MCF 10A (cell line): ENCODE measurements around the gene FIBIN. TPM values are rescaled to one million over a fixed set of nuclear protein-coding genes. Genes with fewer than 3 reads are reported as not detected.
A peak's percentile ranks its signal among the peaks of the same experiment; 100 is the strongest.

ENCODE experiments used
- Bru-seq: library from RNA; stranded (reverse); fragments of 400-500 nt; gene quantifications from one replicate; lab custom pipeline; 2021; lab: Mats Ljungman, UMichigan
- BruChase-seq, 2 experiments: library from RNA; stranded (reverse); fragments of 400-500 nt; gene quantifications; one replicate each; lab custom pipeline; 2021; lab: Mats Ljungman, UMichigan
- BruUV-seq: library from RNA; stranded (reverse); fragments of 400-500 nt; replicated peaks from 2 replicates; lab custom pipeline; 2021; lab: Mats Ljungman, UMichigan
- CTCF ChIA-PET: fragments of 300-600 bp; sonication (Branson Sonifier 250); formaldehyde crosslinking; extraction: SDS; loops from one replicate; lab custom pipeline; 2021; ENCODE audit warnings: antibody characterized with exemption, inconsistent platforms; lab: Yijun Ruan, JAX
- POLR2A ChIA-PET: fragments of 300-600, 350-650 bp; sonication (Branson Sonifier 250); formaldehyde crosslinking; extraction: SDS; loops from one replicate; lab custom pipeline; 2020; ENCODE audit warnings: antibody characterized with exemption, inconsistent platforms; lab: Yijun Ruan, JAX
- DNase-seq: peaks from one replicate; pipeline ENCODE4 v3.0.0-alpha.2; 2018; ENCODE audit not compliant: unreplicated experiment
- H3K27ac Mint-ChIP-seq: one replicate; pipeline ENCODE4 v1.8.0; 2022; ENCODE audit warnings: mild to moderate bottlenecking, low read depth, mixed read lengths; ENCODE audit not compliant: unreplicated experiment
- H3K27me3 Mint-ChIP-seq: one replicate; pipeline ENCODE4 v1.8.0; 2022; ENCODE audit warnings: mixed read lengths; ENCODE audit not compliant: insufficient read depth, unreplicated experiment
- H3K36me3 Mint-ChIP-seq: one replicate; pipeline ENCODE4 v1.8.0; 2022; ENCODE audit warnings: mild to moderate bottlenecking, moderate library complexity, mixed read lengths; ENCODE audit not compliant: insufficient read depth, unreplicated experiment
- H3K4me1 Mint-ChIP-seq: one replicate; pipeline ENCODE4 v1.8.0; 2022; ENCODE audit warnings: mixed read lengths; ENCODE audit not compliant: insufficient read depth, unreplicated experiment
- H3K4me3 Mint-ChIP-seq: one replicate; pipeline ENCODE4 v1.8.0; 2022; ENCODE audit warnings: mild to moderate bottlenecking, moderate library complexity, mixed read lengths; ENCODE audit not compliant: unreplicated experiment
- H3K9me3 Mint-ChIP-seq: one replicate; pipeline ENCODE4 v1.8.0; 2022; ENCODE audit warnings: mixed read lengths; ENCODE audit not compliant: unreplicated experiment
- intact Hi-C: fragments of 100-400 bp; cut with micrococcal nuclease; formaldehyde crosslinking; loops from 2 replicates; pipeline ENCODE4 v1.14.1; 2022
- long read RNA-seq: library from polyadenylated mRNA; stranded (forward); transcript quantifications from one replicate; pipeline ENCODE4 v2.0.0, GENCODE V29; 2022
- total RNA-seq: library from RNA; stranded (reverse); gene quantifications from 2 replicates; pipeline ENCODE4 v1.2.3, GENCODE V29; 2022
- TF ChIP-seq, protein P1 (sequence below): fragments of 200-600 bp; IDR thresholded peaks from one replicate; pipeline ENCODE4 v1.8.0; 2022; ENCODE audit warnings: antibody characterized with exemption, mild to moderate bottlenecking; ENCODE audit not compliant: unreplicated experiment

Gene FIBIN
- 5.0 and 12.5 TPM in 2 replicates for total RNA-seq
- Bru-seq, nascent RNA = percentile 66 among the genes with signal in this experiment
- percentile 91 among the genes with signal in this experiment for BruChase-seq, experiment 1, labeled RNA remaining after a 6-hour chase
- BruChase-seq, experiment 2, labeled RNA remaining after a 2-hour chase = percentile 92 among the genes with signal in this experiment
- long read RNA-seq, transcript FIBIN-201 (1 exons, 1,938 nt) = major isoform, 9 of 9 reads
- long read RNA-seq, partial matches to known transcripts = 0 of 9 reads
- long read RNA-seq, other reads (novel, unspliced or antisense) = 0 of 9 reads

DNA sequence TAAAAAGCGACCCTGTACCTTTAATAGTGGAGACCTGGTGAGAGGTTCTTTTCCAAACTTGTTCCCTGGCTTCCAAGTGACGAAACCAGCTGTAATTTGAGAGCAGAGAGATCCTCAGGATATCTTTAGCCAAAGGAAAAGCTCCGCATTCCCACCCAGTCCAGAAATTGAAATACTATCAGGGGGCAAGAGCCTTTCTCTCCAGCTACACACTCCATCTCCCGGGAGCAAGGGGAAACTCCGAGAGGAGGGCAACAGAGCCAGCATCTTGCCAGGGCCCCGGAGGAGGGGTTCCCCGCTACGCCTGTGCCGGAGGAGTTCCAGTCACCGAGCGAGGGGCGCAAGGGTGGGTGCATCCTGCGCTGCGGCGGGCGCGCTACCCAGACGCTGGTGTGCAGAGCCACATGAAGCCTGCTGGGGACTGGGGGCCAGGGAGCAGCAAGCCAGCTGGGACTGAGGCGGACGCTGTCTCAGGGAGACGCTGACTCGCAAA lies at the start of gene FIBIN:
FIBIN (plus strand) TSS at position 148 of the 493 bp plus-strand sequence. CDS start 415 bp downstream, outside the sequence.
- DNase-seq = peak; percentile 78
- ChIA-PET POLR2A (interaction anchor here (0.6 to 3.3 kb wide), 12 partner anchors 16 to 320 kb away, joined by 3 to 22 read pairs (median 6); partner anchors contain the start of gene BBOX1), CTCF (interaction anchor here (0.7 to 1.5 kb wide), 5 partner anchors 35 to 164 kb away, joined by 3 to 6 read pairs (median 3); no protein-coding TSS in a partner anchor)
- TF ChIP-seq, protein P1, sequence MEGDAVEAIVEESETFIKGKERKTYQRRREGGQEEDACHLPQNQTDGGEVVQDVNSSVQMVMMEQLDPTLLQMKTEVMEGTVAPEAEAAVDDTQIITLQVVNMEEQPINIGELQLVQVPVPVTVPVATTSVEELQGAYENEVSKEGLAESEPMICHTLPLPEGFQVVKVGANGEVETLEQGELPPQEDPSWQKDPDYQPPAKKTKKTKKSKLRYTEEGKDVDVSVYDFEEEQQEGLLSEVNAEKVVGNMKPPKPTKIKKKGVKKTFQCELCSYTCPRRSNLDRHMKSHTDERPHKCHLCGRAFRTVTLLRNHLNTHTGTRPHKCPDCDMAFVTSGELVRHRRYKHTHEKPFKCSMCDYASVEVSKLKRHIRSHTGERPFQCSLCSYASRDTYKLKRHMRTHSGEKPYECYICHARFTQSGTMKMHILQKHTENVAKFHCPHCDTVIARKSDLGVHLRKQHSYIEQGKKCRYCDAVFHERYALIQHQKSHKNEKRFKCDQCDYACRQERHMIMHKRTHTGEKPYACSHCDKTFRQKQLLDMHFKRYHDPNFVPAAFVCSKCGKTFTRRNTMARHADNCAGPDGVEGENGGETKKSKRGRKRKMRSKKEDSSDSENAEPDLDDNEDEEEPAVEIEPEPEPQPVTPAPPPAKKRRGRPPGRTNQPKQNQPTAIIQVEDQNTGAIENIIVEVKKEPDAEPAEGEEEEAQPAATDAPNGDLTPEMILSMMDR = no peak
- peaks cover 42% of the 10 kb centered on the region for H3K4me1 Mint-ChIP-seq
- BruUV-seq = no TSS peak
- no peaks in the 10 kb centered on the region for H3K27me3 Mint-ChIP-seq
- peak within 1 kb of the TSS; percentile 73 for H3K27ac Mint-ChIP-seq
- peak within 1 kb of the TSS; percentile 77 for H3K4me3 Mint-ChIP-seq
- intact Hi-C loops = loop anchor here (1.0 to 10.0 kb wide), 4 partner anchors 46 to 239 kb away; no protein-coding TSS in a partner anchor
- H3K9me3 Mint-ChIP-seq = no peaks in the 10 kb centered on the region
- no peaks in the 10 kb centered on the region for H3K36me3 Mint-ChIP-seq

GRCh38 chr11:26944866-26945664 lies 48.8 kb upstream of the FIBIN start:
- POLR2A ChIA-PET = interaction anchor here (0.8 to 3.9 kb wide), 5 partner anchors 11 to 143 kb away, joined by 3 to 16 read pairs (median 3); no protein-coding TSS in a partner anchor
- intact Hi-C loops = loop anchor here (10.0 kb wide), 1 partner anchor 190 kb away; no protein-coding TSS in a partner anchor
- BruUV-seq = no TSS peak
- no peaks in the 10 kb centered on the region for H3K9me3 Mint-ChIP-seq
- TF ChIP-seq, protein P1 = no peak
- DNase-seq = no peak
- H3K27me3 Mint-ChIP-seq = no peaks in the 10 kb centered on the region
- no peak overlapping the region for H3K4me3 Mint-ChIP-seq
- peak overlapping the region; percentile 81 for H3K27ac Mint-ChIP-seq
- H3K36me3 Mint-ChIP-seq = no peaks in the 10 kb centered on the region
- CTCF ChIA-PET = interaction anchor here (1.2 kb wide), 1 partner anchor 38 kb away, joined by 3 read pairs; no protein-coding TSS in a partner anchor
- H3K4me1 Mint-ChIP-seq = peaks cover 44% of the 10 kb centered on the region

DNA sequence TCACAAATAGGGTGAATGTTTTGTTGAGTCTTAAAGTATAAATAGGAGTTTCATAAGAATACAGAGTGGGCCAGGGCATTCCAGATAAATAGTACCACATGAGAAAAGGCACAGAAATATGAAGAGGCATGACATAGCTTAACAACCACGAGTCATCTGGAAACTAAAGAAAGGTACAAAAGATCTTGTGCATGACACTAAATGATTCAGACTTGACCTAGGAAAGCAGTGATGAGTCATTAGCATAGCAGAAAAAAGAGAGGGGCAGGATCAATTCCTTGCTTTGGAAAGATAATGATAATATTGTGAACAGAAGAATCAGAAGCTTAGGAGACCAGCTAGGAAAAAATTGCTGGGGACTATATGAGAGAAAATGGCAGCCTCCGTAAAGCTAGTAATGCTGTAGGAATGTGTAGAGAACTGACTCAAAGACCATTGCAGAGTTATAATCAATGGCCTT lies 47.6 kb upstream of the FIBIN start:
- Mint-ChIP-seq H3K9me3 (no peaks in the 10 kb centered on the region), H3K4me3 (no peak overlapping the region), H3K27me3 (no peaks in the 10 kb centered on the region), H3K4me1 (peaks cover 51% of the 10 kb centered on the region), H3K27ac (peak overlapping the region; percentile 81), H3K36me3 (no peaks in the 10 kb centered on the region)
- intact Hi-C loops = loop anchor here (10.0 kb wide), 1 partner anchor 191 kb away; no protein-coding TSS in a partner anchor
- TF ChIP-seq, protein P1 = no peak
- ChIA-PET POLR2A (interaction anchor here (0.8 to 3.9 kb wide), 7 partner anchors 17 to 142 kb away, joined by 3 to 17 read pairs (median 4); partner anchors contain the start of genes BBOX1 and FIBIN), CTCF (interaction anchor here (0.5 to 1.4 kb wide), 5 partner anchors 14 to 178 kb away, joined by 3 to 4 read pairs (median 3); no protein-coding TSS in a partner anchor)
- BruUV-seq = no TSS peak
- DNase-seq = peak; percentile 46
